ENCODE data around the gene GIMAP2.
"Not testable (repeated sequence)": the region's sequence is repeated elsewhere in the genome, so short reads cannot be mapped to it uniquely, and the experiment has no call there.

Gene GIMAP2

DNA sequence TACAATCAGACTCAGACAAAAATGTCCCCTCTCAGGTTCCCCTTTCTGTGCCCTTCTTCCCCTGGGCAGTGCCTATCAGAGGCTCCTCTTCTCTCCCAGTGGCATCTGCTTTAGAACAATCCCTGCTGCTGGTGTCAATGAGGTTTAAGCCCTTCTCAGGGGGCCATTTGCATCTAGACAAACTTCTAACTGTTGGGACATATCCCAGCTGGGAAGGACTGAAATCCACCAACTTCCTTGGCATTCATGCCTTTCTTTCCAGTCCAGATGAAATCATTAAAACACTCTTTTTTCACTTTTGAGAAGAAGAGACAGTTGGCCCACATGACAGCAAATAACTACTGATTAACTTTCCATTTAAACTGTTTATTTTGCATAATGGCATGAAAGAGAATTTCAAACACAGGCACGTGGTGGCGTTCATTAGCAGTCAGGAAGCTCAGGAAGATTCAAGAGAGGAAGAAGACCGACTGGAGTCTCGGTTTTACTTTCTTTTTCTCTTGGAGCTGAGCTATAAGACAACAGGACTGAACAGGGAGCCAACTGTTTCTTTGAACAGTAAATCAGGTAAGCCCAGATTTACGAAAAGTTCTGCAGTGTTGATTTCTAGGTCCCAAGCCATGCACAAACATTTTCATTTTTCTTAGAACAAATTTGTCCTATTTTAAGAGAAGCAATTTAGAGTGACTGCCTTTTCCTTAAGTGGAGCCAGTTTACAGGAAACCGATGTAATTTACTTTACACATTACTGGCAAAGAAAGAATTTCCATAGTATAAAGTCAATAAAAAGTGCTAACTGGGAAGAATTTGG lies at the start of gene GIMAP2:
Gene GIMAP2 (plus strand): TSS at position 488 of the 811 bp plus-strand sequence. CDS start 1,354 bp downstream, outside the sequence.
- DNase-seq (ENCODE audit: low read depth), result peak; percentile 35

DNA sequence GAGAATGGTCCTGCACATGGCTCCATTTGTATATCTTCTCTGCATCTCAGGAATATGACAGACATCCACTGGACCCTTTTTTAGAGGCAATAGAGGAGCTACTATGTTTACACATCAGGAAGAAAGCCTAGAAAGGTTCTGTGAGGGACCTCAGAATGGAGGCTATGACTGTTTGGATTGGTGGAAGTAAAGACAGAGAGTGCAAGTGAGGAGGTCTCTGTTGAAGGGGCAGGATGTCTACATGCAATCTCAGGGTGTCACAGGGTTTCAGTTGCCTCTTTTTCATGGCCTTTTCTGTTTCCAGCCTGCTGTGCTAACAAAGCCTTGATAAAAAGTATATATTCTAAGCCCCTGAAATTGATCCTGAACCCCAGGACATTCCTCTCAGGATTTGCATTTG lies 43.7 kb upstream of the GIMAP2 start:
- no peak for DNase-seq (ENCODE audit: low read depth)

DNA sequence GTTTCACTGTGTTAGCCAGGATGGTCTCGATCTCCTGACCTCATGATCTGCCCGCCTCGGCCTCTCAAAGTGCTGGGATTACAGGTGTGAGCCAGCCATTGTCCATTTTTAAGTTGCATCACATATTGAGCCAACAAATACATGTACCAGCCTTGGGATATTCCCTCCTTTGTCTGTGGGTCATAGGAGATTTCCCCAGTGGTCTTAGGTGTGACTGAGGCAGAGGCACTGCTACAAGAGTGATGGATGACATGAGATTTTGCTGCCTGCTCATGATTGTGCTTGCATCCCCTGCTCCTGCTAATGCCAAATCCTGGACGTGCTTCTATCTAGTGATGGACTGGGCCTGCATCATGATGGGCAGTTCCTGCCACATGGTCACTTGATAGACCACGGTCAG lies 42.6 kb upstream of the GIMAP2 start:
- no peak for DNase-seq (ENCODE audit: low read depth)

DNA sequence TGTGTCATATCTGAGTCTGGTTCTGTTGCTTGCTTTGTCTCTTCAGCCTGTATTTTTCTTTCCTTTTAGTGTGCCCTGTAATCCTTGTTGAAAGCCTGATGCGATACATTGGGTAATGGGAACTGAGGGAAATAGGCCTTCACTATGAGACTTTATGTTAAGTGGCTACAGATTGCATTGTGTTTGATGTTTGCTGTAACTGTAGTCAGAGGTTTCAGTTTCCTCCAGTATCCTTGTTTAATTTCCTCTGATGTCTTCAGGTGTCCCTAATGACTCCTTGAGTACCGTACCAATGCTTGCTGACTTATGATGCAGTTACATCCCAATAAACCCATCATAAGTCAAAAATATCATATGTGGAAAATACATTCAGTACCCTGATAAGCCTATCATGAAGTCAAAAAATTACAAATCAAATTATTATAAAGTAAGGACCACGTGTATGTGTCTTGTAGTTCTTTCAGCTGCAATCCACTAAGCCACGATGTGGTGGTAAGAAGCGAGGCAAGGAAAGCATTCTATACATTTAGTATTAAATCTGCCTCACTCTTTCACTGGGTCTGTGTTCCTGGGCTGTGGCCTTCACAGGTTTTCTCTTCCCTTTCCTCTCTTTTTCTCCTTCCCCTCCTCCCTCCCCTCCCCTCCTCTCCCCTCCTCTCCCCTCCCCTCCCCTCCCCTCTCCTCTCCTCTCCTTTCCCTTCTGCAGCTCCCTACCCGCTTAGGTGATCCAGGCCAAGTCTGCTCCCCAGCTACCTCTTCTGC lies 40.1 kb upstream of the GIMAP2 start:
- DNase-seq (ENCODE audit: low read depth), result no peak

DNA sequence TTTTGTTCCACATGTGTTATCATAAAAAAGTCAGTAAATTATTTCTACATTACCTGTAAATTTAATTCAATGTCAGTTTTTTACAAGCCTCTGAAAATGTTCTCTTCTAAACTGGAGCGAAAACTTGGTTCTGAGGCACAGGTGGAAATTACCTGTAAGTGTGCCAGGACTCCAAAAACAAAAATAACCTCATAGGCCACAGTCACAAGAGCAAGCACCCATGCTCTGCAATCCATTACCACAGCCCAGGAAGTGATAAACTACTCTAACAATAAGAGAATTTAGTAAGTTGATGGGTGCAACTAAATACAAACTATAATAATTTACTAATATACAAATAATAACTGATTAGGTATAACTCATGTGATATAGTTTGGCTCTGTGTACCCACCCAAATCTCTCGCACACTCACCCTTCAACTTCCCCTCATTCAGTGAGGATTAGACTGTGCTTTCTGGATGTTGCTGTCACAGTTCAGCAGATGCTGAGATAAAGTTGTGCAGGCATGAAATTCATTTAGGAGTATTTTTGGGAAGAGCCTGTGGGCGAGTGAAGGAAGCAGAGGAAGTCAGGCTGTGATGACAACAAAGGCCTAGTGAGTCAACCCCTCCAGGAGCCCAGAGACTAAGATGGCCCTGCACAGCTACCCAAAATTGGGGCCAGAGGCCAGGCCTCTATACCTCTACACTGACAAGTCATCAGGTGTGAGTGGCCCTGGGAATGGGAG lies 37.0 kb upstream of the GIMAP2 start:
- no peak for DNase-seq (ENCODE audit: low read depth)

DNA sequence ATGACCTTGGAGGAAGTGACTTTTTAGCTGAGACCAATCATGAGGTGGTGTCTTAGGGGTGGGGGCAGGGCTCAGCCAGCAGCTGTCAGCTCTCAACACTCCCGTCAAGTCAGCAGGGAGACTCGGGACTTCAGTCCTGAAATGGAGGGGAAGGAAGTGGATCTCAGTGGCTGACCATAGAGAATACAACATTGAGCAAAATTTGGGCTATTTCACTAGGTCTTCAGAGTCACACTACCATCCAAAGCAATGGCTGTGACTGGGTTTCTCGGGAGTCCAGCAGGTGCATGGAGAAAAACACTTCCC lies 36.5 kb upstream of the GIMAP2 start:
- DNase-seq (ENCODE audit: low read depth), result no peak

DNA sequence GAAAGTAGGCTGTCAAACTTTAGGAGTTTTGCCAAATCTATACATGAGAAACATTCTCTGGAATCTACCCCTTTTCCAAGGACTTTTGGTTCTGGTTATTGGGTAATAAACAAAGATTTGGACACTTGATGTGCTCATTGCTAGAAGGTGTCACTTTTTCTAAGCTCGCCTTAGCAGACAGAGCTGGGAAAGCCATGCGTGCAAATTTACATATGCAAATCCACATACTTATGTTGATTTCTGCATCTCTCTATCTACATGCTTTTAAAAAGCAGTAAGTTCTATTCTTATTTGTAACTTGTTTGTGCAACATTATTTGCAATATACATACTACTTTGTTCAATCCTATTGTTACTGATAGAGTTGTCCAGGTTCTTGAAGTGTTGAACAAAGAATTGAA lies 30.8 kb upstream of the GIMAP2 start:
- DNase-seq (ENCODE audit: low read depth), result no peak

DNA sequence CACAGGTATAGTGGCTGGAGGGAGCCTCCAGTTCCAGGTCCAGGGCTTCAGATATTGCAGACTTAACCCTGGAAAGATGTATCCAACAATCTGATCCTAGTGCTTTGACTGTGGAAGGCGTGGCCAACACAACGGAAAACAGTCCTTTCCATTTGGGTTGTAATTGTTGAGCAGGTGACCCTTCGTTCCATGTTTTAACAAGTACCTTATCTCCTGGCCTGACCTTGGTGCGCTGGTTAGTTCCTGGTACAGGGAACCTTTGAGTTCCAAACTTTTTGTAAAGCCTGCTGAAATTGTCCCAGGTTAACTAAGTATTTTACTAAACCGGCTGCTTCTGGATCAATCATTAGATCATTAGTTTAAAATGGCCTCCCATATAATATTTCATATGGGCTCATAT lies 29.5 kb upstream of the GIMAP2 start:
- no peak for DNase-seq (ENCODE audit: low read depth)

DNA sequence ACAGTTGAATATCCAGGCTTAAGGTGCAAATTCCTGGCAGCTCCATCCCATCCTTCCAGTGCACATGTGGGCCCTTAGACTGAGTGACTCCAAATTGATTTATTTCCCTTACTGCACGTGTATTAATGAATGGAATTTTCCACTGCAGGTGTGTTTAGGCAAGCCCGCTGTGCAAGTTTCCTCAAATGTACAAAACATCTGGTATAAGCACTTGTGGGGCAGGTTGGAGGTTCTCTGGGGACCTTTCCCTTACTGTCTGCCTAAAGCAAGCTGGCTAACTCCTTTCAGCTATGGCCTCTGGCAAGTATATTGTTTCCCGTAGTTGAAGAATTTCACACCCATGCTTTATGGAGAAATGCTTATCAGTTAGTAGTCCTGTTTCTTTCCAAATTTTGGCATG lies 28.0 kb upstream of the GIMAP2 start:
- no peak for DNase-seq (ENCODE audit: low read depth)

DNA sequence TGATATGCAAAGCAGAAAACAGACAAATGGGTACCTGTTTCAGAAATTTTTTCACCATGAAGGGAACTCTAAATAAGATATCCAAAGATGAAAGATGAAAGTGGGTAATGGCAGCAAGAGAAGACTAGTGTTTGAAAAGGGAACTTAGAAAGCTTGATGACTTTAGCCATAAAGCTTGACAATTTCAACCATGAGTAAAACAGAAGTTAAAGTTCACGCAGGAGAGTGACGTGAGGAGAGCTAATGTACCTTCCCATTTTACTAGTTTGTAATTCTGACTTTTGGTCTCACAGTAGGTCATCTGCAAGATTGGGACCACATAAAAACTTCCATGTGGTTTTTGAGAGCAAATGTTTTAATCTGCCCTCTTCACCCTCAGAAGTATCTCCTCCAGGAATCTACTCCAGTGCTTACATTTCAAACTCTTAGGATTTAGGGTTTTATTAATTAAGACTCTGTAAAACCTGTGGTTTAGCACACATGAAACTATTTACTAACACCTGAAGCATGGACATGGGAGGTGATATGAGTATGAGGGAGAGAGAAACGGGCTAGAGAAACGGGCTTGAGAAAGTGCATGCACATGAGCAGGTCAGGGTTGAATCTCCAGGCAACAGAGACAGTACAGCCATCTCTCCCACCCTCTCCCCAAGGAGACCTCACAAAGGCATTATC lies 24.4 kb upstream of the GIMAP2 start:
- DNase-seq (ENCODE audit: low read depth), result no peak

DNA sequence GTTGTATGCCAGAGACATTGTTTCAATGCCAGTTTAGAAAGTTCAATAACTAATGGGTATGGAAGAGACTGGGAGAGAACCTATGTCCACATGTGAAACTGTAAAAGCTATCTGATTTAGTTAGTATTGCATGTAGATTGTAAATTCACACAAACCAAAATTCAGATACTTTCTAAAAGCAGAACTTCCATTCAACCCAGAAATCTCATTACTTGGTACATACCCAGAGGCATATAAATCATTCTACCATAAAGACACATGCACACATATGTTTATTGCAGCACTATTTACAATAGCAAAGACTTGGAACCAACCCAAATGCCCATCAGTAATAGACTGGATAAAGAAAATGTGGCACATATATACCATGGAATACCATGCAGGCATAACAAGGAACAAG lies 22.7 kb upstream of the GIMAP2 start:
- not testable (repeated sequence) for DNase-seq (ENCODE audit: low read depth)

DNA sequence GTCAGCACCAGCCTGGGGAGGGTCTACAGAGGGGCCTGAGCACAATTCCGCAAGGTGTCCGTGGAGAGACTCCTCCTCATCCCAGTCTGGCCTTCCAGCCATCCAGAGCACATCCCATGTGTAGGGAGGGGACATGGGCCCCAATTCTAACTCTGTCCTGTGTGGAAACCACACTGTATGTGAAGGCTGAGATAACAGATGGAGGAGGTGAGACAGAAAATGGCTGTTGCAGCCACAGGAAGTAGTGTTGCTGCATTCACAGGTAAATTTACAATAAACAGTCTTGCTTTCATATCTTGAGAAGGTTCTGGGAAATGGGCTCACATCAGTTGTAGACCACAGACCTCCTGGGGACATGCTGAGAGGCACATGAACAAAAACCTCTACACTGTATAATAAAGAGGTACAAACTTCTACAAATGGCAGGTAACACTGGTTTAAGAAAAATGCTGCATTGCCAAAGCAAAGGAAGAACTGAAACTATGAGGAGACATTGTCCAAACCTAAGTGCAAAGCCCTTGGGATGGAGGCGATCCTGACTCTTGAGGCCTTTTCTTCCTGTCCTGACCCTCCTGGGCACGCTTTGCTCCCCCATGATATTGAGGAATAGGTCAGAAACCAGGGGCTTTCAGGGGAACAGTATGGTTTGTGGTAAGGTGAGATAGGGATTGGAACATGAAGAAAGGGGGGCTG lies 21.6 kb upstream of the GIMAP2 start:
- DNase-seq (ENCODE audit: low read depth), result no peak

DNA sequence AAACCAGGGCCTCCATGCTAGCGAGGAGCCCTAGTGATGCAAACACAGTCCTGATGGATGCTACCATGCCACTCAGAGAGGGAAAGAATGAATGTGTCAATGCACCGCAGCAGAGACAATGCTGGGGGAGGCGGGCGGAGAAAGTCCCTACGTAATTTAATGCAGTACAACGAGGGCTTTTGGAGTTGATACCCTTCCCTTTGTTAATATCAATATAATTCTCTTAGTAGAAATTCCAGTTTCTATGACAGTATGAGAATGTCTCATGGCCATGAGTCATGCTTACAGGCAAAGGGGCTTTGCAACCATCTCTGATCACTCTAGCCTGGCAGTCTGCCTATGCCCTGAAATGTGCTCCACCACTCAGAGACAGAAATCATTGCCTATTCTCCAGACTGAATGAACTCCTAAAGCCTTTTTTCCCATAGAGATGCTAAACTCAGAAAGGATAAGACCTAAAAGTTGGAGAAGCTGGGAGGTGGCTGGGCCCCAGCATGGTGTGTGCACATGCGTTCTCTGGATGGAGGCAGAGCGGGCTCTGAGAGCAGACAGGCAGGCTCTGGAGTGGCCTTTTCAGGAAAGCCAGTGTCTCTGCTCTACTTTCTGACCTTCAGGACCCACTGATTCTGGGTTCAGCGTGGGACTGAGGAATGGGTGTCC lies 20.3 kb upstream of the GIMAP2 start:
- DNase-seq (ENCODE audit: low read depth), result no peak

DNA sequence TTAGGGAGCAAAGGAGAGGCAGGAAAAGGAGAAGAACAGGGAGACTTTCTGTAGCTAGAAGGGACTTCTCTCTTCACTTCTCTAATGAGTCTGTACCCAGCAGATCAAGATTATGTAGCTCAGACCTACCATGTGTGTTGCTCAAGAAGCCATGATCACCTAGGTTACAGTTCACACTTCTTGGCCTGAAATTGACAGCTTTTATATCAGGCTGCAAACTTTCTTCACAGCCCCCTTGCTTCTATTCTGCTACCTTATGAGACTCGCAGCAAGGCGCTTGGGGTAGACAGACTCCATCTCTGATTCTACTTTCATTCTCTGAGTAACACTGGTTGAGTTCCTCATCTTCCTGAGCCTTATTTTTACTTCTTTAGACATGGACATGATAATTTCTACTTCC lies 19.6 kb upstream of the GIMAP2 start:
- no peak for DNase-seq (ENCODE audit: low read depth)

DNA sequence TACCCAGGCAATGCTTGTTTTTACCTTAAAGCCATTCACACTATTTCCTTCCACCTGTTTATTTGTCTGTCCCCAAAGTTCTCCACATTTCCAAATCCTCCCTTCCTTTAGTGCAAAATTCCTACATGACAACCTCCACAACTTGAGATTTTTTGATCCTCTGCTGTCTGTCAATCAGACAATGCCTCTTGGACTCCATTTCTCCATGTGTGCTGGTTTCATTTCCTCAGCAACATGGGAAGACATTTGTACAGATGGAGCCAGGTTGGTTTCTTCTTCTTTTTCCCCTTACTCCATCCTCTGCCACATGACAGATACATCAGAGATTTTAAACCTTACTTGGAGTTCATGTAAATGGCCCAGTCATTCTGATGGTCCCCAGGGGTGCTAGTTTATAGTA lies 19.1 kb upstream of the GIMAP2 start:
- no peak for DNase-seq (ENCODE audit: low read depth)

DNA sequence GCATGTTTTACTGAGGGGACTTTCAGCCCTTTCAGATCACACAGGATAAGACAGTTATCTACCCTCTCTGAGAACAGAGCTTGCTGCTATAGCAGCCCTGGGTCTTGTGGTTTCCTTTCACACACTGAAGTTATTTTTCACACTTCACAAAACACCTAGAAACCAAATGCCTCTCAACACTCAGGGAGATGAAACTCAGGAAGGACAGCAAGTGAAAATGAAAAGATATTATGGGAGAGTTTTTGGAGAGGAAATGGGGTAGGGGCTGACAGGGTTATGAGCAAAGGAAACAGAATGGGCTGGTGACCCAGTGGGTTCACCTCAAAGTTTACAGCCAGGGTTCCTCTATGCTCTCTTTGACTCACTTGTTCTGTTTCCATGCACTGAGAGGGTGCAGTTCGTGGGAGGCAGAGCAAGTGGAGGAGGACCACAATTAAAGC lies 17.0 kb upstream of the GIMAP2 start:
- no peak for DNase-seq (ENCODE audit: low read depth)

DNA sequence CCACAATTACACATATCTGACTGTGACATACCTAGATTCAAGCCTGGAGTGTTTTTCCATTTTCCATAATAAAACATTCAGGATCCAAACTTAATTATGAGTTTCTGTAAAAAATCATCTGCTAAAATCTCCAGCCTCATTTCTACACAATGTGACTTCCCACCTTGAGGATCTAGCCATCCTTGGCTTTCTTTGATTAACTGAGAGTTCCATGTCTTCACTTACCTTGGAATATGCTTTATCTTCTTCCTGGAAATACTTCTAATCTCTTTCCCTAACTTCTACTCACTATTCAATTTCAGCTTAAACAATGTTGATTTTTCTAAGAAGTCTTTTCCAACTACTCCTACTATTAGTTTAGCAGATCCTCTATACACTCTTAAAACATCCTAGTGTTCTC lies 16.5 kb upstream of the GIMAP2 start:
- no peak for DNase-seq (ENCODE audit: low read depth)

DNA sequence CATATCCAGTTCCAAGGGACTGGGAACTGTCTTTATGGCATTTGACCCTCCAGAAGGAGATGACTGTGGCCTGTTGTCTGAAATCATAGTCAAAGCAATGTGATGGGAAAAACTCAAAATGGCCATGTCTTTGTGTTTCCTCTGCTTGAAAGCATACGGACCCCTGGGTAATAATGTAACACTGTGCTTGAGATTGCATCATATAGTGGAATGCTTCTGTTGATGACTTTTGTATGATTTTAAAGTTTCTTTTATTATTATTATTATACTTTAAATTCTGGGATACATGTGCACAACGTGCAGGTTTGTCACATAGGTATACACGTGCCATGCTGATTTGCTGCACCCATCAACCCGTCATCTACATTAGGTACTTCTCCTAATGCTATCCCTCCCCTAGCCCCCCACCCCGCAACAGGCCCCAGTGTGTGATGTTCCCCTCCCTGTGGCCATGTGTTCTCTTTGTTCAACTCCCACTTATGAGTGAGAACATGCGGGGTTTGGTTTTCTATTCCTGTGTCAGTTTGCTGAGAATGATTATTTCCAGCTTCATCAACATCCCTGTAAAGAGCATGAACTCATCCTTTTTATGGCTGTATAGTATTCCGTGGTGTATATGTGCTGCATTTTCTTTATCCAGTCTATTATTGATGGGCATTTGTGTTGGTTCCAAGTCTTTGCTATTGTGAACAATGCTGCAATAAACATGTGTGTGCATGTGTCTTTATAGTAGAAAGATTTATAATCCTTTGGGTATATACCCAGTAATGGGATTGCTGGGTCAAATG lies 13.5 kb upstream of the GIMAP2 start:
- DNase-seq (ENCODE audit: low read depth), result not testable (repeated sequence)

DNA sequence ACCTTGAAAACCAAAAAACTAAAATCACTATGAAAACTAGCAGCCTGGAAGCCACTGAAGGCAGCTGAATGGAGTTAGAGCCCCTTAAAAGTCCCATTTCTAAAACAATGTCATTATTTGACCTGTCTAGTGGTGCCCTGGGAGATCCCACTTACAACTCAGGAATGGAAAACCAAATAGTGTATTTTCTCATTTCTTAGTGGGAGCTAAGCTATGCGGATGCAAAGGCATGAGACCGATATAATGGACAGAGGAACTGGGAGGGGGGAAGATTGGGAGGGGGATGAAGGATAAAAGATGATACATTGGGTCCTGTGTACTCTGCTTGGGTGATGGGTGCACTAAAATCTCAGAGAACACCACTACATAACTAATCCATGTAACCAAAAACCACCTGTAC lies 9.8 kb upstream of the GIMAP2 start:
- DNase-seq (ENCODE audit: low read depth), result no peak

DNA sequence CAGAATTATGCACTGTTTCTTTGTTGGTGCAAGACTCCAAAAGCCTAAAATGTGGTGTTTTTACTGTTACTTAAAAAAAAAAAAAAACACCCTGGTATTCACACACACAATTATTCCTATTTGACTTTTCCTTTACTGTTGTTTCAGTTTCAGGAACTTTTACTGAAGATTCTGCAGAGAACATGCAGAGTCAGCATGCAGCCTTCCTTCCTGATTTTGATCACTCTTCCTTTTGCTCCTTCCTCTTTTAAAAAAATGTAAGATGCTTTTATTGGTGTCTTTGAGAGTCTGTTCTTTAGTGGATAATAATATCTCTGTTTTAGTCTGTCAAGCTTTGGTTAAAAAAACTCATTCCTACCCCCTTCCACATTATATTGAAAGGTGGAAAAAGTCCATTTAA lies 9.2 kb upstream of the GIMAP2 start:
- not testable (repeated sequence) for DNase-seq (ENCODE audit: low read depth)
